HG02763 (cell line): ENCODE results near the gene HOXA9.

Source experiments
- ATAC-seq: cut with Tn5 transposase; IDR thresholded peaks from one replicate; pipeline ENCODE4 v1.9.1; 2021; ENCODE audit warnings: mild to moderate bottlenecking, moderate library complexity; ENCODE audit not compliant: unreplicated experiment

The HOXA9 gene

GRCh38 chr7:27166531-27167505 is 1.5 kb upstream of the HOXA9 start:
- no peak for ATAC-seq

- no peak for ATAC-seq
Measured at GRCh38 chr7:27165996-27166530, 726 bp upstream of the HOXA9 start.

- ATAC-seq = no peak
Measured at GRCh38 chr7:27164367-27165088, 809 bp downstream of the HOXA9 start.

- ATAC-seq = no peak
Measured at GRCh38 chr7:27164045-27164366, 1.3 kb downstream of the HOXA9 start.

- ATAC-seq = no peak
Measured at GRCh38 chr7:27163288-27164044, 1.9 kb downstream of the HOXA9 start.

GRCh38 chr7:27162561-27163287 is 2.6 kb downstream of the HOXA9 start:
- ATAC-seq = no peak

GRCh38 chr7:27161721-27162560 is 3.4 kb downstream of the HOXA9 start:
- no peak for ATAC-seq

- ATAC-seq = no peak
Measured at GRCh38 chr7:27161214-27161720, 4.1 kb downstream of the HOXA9 start.

- peak; percentile 43 for ATAC-seq
Measured at GRCh38 chr7:27160546-27161213, 4.7 kb downstream of the HOXA9 start.

- no peak for ATAC-seq
Measured at GRCh38 chr7:27160145-27160545, 5.2 kb downstream of the HOXA9 start.

- ATAC-seq = no peak
Measured at GRCh38 chr7:27159266-27160144, 5.8 kb downstream of the HOXA9 start.

GRCh38 chr7:27158436-27159265 is 6.7 kb downstream of the HOXA9 start:
- no peak for ATAC-seq

- no peak for ATAC-seq
Measured at GRCh38 chr7:27157702-27158431, 7.5 kb downstream of the HOXA9 start.

GRCh38 chr7:27156916-27157701 is 8.2 kb downstream of the HOXA9 start:
- no peak for ATAC-seq

GRCh38 chr7:27156508-27156898 is 8.8 kb downstream of the HOXA9 start, which contains the start of gene HOXA7:
Gene HOXA7 (minus strand): TSS chr7:27156675. CDS start chr7:27156545, 130 bp downstream.
- ATAC-seq = no peak
